HG03025 (cell line): ENCODE results near the gene CKS1B.

Source experiments
- ATAC-seq: cut with Tn5 transposase; IDR thresholded peaks from one replicate; pipeline ENCODE4 v1.9.1; 2021; ENCODE audit warnings: mild to moderate bottlenecking, moderate library complexity; ENCODE audit not compliant: unreplicated experiment, low FRiP score

Gene CKS1B

DNA sequence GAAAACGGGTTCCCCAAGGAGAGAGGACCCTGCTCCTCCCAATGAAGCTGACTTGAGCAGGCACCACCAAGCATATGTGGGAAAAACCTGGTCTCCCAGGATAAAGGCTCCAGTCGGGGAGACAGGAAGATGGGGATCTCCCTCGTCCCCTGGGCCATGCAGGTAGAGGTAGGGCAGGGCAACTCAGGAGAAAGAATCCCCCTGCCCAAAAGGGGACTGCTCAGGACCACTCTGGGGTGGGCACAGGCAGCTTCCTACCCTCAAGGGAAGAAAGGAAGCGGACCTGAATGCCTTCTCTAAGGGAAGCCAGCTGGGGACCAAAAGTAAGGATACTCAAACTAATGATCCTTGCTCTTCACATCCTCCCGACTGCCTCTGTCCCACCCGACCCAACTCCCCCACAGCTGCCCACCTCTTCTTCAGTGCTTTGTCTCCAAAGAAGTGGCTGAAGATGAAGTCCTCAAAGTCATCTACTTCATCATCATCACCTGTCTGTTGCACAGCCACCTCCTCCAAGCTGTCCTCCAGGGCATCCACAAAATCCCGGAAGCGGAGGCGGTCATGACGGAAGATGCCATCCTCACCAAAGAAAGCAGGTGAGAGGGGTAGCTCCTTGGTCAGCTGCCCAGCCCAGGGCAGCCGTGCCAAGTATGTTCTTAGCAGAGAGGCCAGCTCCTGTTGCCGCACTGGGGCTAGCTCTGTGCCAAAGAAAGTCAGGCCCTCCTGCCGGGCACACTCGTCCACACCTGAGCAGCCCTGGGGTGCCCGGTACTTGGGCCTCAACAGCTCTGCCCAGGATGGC lies 29.1 kb upstream of the CKS1B start:
- no peak for ATAC-seq

DNA sequence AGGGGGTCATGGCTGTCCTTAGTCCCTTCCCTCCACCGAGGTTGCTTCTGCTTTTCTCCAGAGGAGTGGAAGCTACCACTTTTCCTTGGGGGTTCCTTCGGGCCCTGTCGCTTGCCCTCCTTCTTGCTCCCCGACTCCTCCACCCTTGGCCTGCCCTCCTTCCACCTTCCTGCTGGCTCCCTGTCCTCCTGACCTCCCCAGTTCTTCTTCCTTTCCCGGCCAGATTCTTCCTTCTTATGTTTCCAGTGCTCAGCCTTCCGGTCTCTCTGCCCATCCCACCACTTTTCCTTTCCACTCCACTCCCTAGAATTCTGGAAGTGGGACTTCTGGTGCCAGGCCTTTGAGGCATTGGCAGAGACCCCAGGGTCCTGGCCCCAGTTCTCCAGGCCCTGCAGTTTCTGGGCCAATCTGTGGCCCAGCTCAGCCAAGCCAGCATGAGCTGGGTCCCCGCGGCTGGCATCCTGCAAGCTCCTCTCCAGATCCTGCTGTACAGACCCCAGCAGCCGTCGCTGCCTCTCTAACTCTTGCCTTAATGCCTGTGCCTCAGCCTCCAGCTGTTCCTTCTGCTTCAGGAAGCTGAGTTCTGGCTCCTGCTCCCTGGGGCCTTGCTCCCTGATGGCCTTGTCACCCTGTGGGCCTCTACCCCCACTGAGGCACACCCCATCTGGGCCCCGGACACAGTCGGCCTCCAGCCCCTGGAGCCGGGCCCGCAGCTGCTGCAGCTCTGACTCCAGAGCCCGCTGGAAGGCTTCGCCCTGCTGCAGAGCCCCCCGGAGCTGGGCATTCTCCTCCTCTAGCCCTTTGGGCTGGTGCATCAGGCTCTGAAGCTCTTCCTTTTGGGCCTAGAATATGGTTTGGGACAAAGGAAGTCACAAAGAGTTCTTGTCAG lies 28.3 kb upstream of the CKS1B start:
- no peak for ATAC-seq

DNA sequence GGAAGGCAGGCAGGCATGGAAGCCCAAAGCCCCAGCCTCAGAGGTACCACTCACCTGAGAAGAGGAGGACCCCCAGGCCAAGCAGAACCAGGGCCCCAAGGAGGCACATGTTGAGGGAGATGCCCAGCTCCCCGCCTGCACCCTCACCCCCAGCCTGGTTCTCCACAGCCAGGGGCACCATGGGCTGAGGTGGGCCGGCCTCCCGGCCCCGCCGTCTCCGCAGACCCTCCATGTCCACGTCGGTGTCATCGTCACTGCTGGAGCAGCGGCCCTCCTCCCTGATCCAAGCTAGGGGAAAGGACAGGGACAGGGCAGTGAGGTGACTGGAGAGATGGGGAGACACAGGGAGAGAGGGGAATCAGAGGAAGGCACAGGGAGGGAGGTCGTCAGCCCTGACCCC lies 26.4 kb upstream of the CKS1B start:
- ATAC-seq = no peak

DNA sequence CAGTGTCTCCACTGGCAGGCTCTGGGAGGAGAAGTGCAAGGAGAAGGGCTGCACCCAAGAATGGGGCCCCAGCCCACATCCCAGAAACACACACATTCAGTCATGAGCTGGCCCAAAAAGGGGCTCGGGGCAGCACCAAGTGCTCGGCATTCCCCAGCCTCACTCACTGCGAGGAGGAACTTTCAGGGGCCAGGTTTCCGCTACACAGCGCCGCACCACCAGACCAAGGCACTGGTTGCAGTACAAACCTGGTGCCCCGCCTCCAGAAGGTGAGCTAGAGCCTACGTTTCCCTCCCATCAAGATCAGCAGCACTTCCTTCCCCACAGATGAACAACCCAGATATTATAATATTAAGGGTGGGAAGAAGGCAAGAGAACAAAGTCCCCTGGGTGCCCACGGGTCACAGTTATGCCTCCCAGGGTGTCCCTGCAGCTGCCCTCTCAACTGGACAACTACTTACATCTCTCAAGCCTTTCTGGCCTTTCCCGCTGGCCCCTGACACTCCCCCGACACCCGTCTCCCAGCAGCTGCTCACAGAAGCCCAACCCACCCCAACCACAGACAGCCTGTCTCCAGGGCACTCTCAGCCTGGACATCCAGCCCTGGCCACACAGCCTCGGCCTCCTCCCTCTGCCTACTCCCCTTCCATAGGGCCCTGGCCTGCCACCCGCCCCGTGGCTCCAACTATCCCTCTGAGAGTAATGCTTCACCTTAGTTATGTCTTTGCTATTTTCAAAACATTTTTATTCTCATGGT lies 22.4 kb upstream of the CKS1B start:
- ATAC-seq = no peak

DNA sequence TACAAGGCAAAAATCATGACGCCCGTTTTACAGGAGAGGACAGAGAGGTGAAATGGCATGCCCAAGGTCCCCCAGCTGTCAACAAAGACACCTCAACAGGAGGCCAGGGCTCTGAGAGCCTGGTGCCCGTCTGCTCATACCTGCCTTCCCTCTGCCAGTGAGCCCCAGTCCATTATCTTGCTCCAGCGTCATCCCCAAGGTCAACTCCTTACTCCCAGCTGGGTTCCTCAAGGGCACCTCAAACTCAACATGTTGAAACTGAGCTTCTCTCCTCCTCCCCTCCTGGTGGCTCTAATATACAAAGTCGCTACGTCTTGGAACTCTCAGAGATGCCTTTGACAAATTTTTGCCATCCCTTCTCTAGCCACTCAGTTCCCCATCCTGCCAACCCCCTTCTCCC lies 21.8 kb upstream of the CKS1B start:
- no peak for ATAC-seq

DNA sequence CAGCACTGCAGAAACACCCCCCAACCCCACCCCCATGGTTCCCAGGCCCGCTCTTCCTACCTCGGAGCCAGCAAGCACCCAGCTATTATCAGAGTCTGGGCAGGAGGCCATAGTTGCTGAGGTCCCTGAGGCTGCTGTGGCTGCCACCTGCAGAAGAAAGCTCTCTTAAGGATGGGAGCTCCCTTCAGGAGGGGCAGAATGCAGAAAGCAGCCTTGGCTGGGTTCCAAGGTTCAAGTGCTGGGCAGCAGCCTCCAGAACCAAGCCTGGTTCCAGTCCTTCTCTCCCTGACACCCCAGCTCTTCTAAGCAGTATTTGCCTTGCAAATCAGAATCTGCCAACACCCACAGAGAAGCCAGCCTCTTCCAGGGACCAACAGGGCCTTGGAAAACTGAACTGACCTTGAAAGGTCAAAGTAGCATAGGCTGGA lies 20.9 kb upstream of the CKS1B start:
- ATAC-seq = no peak

DNA sequence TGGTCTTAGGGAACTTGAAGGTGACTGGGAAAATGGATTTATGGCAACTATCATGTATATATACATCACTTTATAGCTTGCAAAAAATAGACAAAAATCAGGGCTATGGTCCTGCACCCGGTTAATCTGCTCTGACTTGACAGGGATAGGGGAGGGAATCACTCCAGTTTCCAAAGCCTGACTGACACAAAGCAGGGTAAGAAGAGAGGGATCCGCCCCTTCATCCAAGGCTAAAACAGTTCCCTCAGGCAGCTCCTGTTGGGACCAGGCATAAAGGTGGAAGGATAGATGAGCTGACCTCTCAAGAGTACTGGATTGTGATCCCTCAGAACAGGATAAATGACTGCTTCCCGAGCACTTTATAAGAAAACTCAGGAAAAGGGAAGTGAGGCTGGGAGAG lies 19.9 kb upstream of the CKS1B start:
- no peak for ATAC-seq

DNA sequence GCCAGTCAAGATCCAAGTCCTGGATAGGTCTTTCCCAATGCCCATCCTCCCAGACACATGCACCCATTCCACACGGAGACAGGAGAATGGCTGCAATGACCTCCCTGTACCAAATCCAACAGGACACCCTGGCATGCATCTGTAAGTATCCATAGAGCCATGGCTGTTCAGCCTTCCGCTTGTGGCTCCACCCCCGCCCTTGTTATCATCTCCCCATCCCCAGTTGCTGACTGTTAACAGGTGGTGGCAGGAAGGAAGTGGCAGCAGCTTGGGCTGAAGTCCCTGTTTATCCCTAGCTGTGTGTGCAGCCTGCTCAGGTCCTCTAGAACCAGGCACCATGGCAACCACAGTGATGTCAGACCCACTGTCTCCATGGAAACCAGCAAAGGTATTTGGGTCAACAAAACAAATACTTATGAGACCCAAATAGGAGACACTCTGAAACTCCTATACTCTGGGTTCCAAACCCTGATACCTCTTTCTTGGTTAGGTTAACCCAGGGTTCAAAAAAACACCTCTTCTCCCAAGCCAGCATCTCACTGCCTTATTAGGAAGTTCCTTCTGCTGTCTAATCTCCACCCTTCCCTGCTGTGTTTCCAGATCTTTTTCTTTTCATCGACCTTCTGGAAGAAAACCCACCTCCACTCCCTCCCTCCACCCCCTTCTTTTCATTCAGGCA lies 19.3 kb upstream of the CKS1B start:
- ATAC-seq = no peak

DNA sequence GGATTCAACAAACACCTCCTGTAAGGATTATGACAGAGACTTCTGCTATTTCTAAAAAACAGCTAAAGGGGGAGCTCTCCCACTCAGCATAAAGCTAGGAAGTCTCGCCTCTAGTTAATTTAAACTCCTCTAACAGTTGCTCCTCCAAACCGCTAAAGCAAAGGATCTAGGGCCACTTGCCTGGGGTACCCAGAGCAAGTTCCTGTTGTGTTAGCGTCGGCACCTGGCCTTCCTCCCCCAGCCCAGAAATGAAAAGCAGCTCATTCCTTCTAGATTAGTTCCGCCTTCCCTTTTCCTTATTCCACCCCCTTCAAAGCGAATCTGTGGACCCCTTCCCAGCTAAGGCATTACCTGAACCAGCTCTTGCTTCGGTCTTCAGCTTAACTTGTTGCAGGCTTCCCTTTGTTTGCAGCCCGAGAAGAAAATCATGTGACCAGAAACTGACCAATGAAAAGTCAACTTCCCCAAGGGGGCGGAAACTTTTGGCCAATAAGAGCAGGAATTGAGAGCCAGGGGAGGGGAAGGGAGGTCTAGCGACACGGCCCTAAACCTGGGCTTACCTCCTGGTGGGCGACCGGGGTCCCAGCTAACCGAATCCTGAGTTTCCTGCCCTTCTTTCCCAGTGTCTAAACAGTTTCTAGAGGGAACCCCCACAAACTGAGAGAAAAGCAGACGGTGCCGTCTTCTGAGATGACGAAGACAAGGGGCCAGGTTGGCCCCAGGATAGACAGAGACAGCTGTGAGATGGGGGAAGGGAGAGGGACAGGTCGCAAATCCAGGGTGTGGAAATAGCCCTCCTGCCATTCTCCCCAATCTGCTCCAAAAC lies 18.6 kb upstream of the CKS1B start, which contains the start of gene PBXIP1:
Gene PBXIP1, minus strand, starts transcription at position 382 of the 826 bp plus-strand sequence. CDS start 2,378 bp downstream, outside the sequence.
- peak; percentile 61 for ATAC-seq

DNA sequence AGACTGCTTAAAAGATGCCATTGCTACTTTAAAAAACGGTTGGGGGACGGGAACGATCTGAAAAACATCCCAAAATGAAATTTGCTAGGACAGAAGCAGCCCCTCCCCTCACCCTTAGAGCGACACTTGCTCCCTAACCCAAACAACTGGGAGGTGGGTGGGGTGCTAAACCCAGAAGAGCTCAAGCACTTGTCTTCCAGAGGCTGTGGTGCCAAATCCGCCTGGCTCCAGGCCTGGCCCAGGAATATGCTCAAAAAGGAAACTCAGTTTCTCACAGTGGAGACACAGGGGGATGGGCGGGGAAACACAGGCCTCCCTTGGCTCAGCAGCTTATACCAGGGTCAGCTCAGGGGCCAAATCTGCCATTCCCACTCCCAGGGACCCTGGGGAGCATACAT lies 17.9 kb upstream of the CKS1B start:
- no peak for ATAC-seq

DNA sequence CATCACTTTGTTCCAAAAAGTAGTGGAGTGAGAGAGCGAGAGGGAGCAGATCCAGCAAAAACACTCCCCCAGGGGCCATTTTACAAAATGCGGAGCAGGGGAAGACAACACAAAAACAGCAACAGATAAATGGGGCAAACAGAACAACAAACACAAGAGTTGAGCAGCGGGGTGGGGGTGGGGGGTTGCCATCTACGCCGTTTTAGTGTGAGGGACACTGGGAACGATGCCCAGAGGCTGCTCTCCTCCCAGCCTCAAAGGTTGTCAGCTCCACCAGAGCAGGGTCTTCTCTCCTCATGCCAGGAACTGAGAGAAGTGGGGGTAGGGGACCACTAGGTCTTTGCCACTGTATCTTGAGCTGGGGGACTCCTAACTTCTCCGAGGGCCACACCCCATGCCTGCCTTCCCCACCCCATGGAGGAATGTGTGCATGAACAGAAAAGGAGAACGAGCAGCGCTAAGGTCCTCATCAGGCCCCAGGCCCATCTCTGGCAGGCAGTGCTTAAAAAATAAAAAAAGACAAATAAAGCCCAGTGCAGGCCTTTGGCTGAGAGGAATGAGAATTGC lies 17.3 kb upstream of the CKS1B start:
- no peak for ATAC-seq

DNA sequence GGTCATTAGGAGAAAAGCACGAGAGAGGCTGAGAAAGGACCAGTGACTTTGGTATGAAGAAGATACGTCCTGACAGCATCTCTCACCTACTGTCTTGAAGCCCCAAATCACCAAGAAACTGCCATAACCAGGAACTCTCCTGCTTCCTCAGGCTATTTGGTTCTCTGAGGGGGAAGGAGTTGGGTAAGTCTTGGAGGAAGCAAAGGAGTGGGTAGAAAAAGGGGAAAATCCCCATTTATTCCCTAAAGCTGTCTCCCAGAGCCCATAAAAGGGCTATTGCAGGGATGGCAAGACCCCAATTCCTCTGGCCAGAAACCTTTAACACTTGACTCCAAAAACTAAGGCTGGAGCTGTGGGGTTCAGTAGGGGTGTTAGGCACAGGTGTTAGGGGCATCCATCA lies 16.4 kb upstream of the CKS1B start:
- no peak for ATAC-seq

DNA sequence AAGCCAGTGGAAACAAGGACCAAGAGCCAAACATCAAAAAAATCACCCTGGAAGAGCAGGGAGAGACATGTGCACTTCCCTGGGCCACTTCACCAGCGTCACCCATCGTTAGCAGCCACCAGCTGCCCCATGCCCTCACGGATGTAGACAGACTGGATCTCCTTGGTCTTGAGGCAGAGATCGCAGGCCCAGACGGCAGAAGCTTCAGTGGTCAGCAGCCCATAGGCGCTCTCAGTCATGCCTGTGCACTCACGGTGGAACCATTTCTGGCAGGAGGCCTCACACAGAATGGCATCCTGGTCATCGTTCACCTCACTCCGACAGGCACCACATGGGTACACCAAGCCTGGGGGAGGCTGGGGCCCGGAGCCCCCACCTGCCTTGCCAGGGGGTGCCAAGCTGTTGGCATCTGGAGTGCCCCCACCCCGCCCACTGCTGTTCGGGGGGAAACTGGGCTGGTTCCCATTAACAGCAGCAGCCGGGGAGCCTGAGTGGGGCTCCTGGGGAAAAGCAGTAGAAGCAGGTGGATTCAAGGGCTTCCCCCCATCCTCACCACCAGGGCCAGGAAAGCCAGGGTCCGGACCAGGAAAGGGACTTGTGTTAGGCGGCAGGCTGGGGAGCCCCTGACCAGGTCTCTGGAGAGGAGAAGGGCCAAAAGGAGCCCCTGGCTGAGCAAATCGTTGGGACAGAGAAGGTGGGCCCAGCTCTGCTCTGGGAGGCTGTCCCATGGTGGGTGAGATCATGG lies 15.6 kb upstream of the CKS1B start:
- ATAC-seq = no peak

DNA sequence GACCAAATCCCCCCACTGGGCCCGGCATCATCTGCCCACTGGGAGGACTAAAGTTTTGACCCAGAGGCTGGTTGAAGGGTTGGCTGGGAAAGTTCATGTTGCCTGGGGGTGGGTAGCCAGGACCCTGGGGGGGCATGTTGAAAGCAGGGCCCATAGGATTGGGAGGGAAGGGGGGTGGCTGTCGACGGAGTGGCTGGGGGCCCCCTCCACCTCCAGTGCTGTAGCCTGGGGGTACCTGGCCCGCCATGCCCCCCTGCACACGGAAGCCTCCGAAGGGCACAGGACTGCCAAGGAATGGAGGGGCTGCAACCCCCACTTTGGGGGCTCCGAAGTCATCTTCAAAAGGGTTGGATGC lies 15.1 kb upstream of the CKS1B start:
- no peak for ATAC-seq

DNA sequence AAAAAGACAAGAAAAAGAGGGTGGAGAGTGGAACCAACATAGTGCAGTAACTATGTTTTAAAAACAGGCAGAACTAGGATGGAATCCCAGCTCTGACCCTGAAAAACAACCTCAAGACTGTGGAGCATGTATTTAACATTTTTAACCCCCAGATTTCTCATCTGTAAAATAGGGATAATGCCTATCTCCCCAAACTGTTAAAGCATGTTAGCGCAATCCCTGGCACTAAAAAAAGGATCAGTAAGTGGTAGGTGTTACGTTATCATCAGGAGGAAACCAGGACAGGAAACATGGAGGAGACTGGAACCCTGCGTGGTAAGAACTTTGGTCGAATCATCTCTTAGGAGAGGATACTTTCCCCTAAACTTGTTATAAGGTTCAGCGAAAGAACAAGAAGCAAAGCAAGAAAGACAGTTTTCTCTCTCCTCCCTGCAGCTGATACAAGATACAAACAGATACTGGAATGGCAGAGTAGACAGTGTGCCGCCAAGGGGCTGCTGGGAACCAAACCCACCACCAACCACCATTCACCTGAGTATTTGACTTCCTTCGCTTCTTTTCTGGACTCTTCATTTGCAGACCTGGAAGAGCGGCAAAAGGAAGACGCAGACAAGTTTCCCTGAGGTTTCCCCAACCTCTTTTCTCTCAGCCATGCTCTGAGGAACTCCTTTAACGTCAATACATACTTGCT lies 13.9 kb upstream of the CKS1B start:
- no peak for ATAC-seq

DNA sequence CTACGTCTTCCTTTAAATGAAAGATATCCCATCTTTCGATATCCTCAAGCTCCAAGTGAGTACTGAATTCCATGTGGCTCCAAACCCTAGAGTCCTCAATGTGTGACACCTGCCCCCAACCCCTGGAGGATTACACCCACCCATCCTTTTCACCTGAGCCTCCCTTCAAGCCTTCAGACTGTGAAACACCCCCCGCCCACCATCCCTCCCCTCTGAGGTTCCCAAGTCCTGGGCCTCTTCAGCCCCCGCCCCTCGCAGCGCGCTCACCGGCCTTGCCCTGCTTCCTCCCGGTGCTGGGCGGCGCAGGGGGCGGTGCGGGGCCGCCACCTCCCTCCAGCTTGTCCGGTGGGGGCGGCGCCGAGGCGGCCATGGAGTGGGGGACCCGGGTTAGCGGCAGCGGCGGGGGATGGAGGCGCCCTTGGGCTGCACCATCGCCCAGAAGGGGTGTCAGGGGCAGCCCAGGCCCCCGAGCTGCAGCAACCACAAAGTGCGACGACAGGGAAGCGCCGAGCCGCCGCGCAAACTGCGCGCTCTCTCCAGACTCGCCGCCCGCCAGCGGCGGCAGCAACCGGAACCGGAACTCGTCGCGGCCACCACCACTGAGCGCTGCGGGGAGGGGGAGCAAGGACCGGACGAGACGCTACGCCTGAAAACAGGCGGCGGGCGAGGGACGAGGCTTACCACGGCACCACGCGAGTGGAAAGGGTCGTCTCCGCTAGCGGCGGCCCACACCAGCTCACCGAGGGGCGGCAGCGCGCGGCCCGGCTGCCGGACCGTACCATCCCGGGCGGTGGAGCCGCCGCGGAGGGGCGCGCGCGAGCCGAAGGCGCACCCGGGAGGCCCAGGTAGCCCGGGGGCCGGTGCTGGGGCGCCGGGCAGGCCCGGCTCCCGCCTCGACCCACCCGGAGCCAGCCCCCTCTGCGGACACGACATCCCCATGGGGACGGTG lies 13.0 kb upstream of the CKS1B start, which contains the start of gene PYGO2:
Gene PYGO2, minus strand, starts transcription at position 576 of the 949 bp plus-strand sequence. Its CDS starts 206 bp downstream, at position 370.
- peak; percentile 72 for ATAC-seq
